ENCODE results near the gene ZNF823. TPM values are rescaled to one million over a fixed set of nuclear protein-coding genes. Genes with fewer than 3 reads are reported as not detected.

Gene ZNF823
- total and polyA plus RNA-seq, 9 of the 15 experiments (the other 6 are each of a cell fraction or from before 2014, with no cell fraction given): 4.0 to 13.4 (median 6.1) TPM

GRCh38 chr19:11787536-11787935, 48.8 kb upstream of the ZNF823 start:
- Histone ChIP-seq H3K4me1 (replicated peaks in 1 of 2; ENCODE audit: control insufficient read depth in 2 of 2, insufficient read depth in 2 of 2, low read length in 2 of 2) (no peaks in the 10 kb centered on the region), H3K36me3 (ENCODE audit: control insufficient read depth, insufficient read depth, low read length) (peaks cover 2% of the 10 kb centered on the region; the same call in 1 of the 3 replicates), H3K4me2 (ENCODE audit: insufficient read depth, low read length) (no peak overlapping the region), H2AFZ (ENCODE audit: low read depth, low read length) (no peak overlapping the region), H3K9me3 (replicated peaks; ENCODE audit: control insufficient read depth, insufficient read depth, low read depth, low read length) (peaks cover 13% of the 10 kb centered on the region), H3K9me1 (ENCODE audit: control insufficient read depth, insufficient read depth, low read length) (no peaks in the 10 kb centered on the region), H3K4me3 (no peak overlapping the region), H3K27me3 (ENCODE audit: control insufficient read depth in 2 of 2, insufficient read depth in 2 of 2, low read length in 2 of 2) (no peaks in the 10 kb centered on the region), H3K9ac (ENCODE audit: insufficient read depth in 1 of 2, low read depth in 2 of 2, low read length in 2 of 2) (no peak overlapping the region), H4K20me1 (replicated peaks; ENCODE audit: control insufficient read depth, insufficient read depth, low read length) (no peaks in the 10 kb centered on the region), H3K27ac (ENCODE audit: extremely low read depth, low read depth, low read length) (no peak overlapping the region), H3K79me2 (ENCODE audit: control insufficient read depth, insufficient read depth, low read length) (no peaks in the 10 kb centered on the region)
- DNase-seq (ENCODE audit: extremely low read depth in 1 of 4, low spot score in 3 of 4) (no peak), FAIRE-seq (no peak), ATAC-seq (no peak)
- in situ Hi-C loops (cut with MboI) (no loop called here), intact Hi-C loops (cut with micrococcal nuclease) (no loop called here)
- ChIA-PET POLR2A (no interaction called here), CTCF (ENCODE audit: low intra/inter-chr PET ratio) (no interaction called here)
- WGBS (ENCODE audit: insufficient coverage, low coverage, missing lambda C conversion rate): 53% methylated on average over 3 of the region's 3 CpGs
- BruUV-seq (replicated peaks): no TSS peak
- TF ChIP-seq ZFP91 (CRISPR knock-in tag; IDR thresholded peaks at IDR 0.05) (no peak), CAMTA2 (CRISPR knock-in tag; conservative IDR thresholded peaks at IDR 0.05) (no peak), ZNF57 (CRISPR knock-in tag; IDR thresholded peaks at IDR 0.05) (no peak), MXI1 (IDR thresholded peaks at IDR 0.05; ENCODE audit: low read depth, low read length) (no peak), ARID4B (CRISPR knock-in tag; IDR thresholded peaks at IDR 0.05) (no peak), SIN3B (IDR thresholded peaks at IDR 0.05; ENCODE audit: low read depth) (no peak), TFE3 (CRISPR knock-in tag; IDR thresholded peaks at IDR 0.05) (no peak), ZNF253 (CRISPR knock-in tag; conservative IDR thresholded peaks at IDR 0.05) (no peak), ZNF561 (CRISPR knock-in tag; conservative IDR thresholded peaks at IDR 0.05) (no peak), PHF8 (IDR thresholded peaks at IDR 0.05; ENCODE audit: borderline replicate concordance, low read length) (no peak), ZNF165 (CRISPR knock-in tag; IDR thresholded peaks at IDR 0.05; ENCODE audit: borderline replicate concordance) (no peak), DIDO1 (tag; IDR thresholded peaks at IDR 0.05; ENCODE audit: low read depth) (no peak), ZNF197 (CRISPR knock-in tag; IDR thresholded peaks at IDR 0.05; ENCODE audit: low read depth) (no peak), ZNF79 (CRISPR knock-in tag; IDR thresholded peaks at IDR 0.05; ENCODE audit: low read depth) (no peak), TOE1 (IDR thresholded peaks at IDR 0.05; ENCODE audit: borderline replicate concordance) (no peak), TOE1 (CRISPR knock-in tag; IDR thresholded peaks at IDR 0.05; ENCODE audit: borderline replicate concordance, low read depth) (no peak), MEF2A (IDR thresholded peaks at IDR 0.05; ENCODE audit: control insufficient read depth, low read depth, low read length) (no peak)

Data from K562 (cell line).